HG03521 (cell line): Measurements from ENCODE around the gene YBX1.

ENCODE experiments used
- ATAC-seq: cut with Tn5 transposase; IDR thresholded peaks from one replicate; pipeline ENCODE4 v1.9.1; 2021; ENCODE audit warnings: mild to moderate bottlenecking, moderate library complexity; ENCODE audit not compliant: unreplicated experiment

Gene YBX1

GRCh38 chr1:42733415-42734200, 51.4 kb downstream of the YBX1 start:
- ATAC-seq: no peak

GRCh38 chr1:42734201-42735035, 52.2 kb downstream of the YBX1 start:
- ATAC-seq: no peak

GRCh38 chr1:42735056-42735455, 52.8 kb downstream of the YBX1 start:
- no peak for ATAC-seq

GRCh38 chr1:42735477-42736105, 53.4 kb downstream of the YBX1 start:
- ATAC-seq: no peak

- no peak for ATAC-seq
Measured at GRCh38 chr1:42736152-42736551, 53.9 kb downstream of the YBX1 start.

GRCh38 chr1:42736571-42737200, 54.5 kb downstream of the YBX1 start:
- ATAC-seq: no peak

- ATAC-seq: no peak
Measured at GRCh38 chr1:42737257-42737656, 55.0 kb downstream of the YBX1 start.

- ATAC-seq: no peak
Measured at GRCh38 chr1:42737986-42738677, 55.9 kb downstream of the YBX1 start.

GRCh38 chr1:42738678-42739226, 56.5 kb downstream of the YBX1 start:
- ATAC-seq: no peak

- ATAC-seq: no peak
Measured at GRCh38 chr1:42739753-42740700, 57.8 kb downstream of the YBX1 start, which contains the start of gene CLDN19. Gene CLDN19, minus strand, starts transcription at chr1:42740236. Its CDS starts 173 bp downstream, at chr1:42740063.

GRCh38 chr1:42740851-42741580, 58.8 kb downstream of the YBX1 start:
- ATAC-seq: no peak

- no peak for ATAC-seq
Measured at GRCh38 chr1:42741706-42742105, 59.5 kb downstream of the YBX1 start.

GRCh38 chr1:42742141-42742540, 59.9 kb downstream of the YBX1 start:
- ATAC-seq: no peak

- no peak for ATAC-seq
Measured at GRCh38 chr1:42742617-42743316, 60.5 kb downstream of the YBX1 start.

GRCh38 chr1:42743317-42744147, 61.3 kb downstream of the YBX1 start:
- ATAC-seq: no peak

GRCh38 chr1:42744148-42744413, 61.9 kb downstream of the YBX1 start:
- ATAC-seq: no peak

- ATAC-seq: no peak
Measured at GRCh38 chr1:42745851-42746250, 63.6 kb downstream of the YBX1 start.
